ENCODE data around the gene MAPK13.

DNA sequence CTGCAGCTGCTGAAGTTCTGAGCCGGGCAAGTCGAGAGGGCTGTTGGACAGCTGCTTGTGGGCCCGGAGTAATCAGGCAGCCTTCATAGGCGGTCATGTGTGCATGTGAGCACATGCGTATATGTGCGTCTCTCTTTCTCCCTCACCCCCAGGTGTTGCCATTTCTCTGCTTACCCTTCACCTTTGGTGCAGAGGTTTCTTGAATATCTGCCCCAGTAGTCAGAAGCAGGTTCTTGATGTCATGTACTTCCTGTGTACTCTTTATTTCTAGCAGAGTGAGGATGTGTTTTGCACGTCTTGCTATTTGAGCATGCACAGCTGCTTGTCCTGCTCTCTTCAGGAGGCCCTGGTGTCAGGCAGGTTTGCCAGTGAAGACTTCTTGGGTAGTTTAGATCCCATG lies 21.2 kb upstream of the MAPK13 start:
- TF ChIP-seq, protein P1, sequence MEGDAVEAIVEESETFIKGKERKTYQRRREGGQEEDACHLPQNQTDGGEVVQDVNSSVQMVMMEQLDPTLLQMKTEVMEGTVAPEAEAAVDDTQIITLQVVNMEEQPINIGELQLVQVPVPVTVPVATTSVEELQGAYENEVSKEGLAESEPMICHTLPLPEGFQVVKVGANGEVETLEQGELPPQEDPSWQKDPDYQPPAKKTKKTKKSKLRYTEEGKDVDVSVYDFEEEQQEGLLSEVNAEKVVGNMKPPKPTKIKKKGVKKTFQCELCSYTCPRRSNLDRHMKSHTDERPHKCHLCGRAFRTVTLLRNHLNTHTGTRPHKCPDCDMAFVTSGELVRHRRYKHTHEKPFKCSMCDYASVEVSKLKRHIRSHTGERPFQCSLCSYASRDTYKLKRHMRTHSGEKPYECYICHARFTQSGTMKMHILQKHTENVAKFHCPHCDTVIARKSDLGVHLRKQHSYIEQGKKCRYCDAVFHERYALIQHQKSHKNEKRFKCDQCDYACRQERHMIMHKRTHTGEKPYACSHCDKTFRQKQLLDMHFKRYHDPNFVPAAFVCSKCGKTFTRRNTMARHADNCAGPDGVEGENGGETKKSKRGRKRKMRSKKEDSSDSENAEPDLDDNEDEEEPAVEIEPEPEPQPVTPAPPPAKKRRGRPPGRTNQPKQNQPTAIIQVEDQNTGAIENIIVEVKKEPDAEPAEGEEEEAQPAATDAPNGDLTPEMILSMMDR (IDR thresholded peaks at IDR 0.05): no peak
- TF ChIP-seq POLR2A (IDR thresholded peaks at IDR 0.05): no peak

Measured in testis (tissue), 2 donors.